Upper lobe of left lung (tissue), 6 donors: ENCODE results near the gene MSANTD1. TPM values are rescaled to one million over a fixed set of nuclear protein-coding genes. Genes with fewer than 3 reads are reported as not detected.

Source experiments
- ATAC-seq, 2 donors: fragments of 200-7000 bp; cut with Tn5 transposase; one replicate each; pipeline ENCODE4 v1.9.1; 2022; ENCODE audit warnings: mild to moderate bottlenecking in 2 of 2, moderate library complexity in 2 of 2; ENCODE audit not compliant: low FRiP score in 2 of 2
- DNase-seq, 2 donors: peaks; one replicate each; pipeline ENCODE4 v3.0.0-alpha.2; 2019 to 2020
- H3K27ac ChIP-seq, 4 donors: fragments of 200-600 bp; sonication (generic); one replicate each; pipeline ENCODE4 v1.5.1; 2016 to 2019
- H3K27me3 ChIP-seq, 4 donors: fragments of 200-600 bp; sonication (generic); one replicate each; pipeline ENCODE4 v1.5.1; 2017 to 2019
- H3K36me3 ChIP-seq, 4 donors: fragments of 200-600 bp; sonication (generic); one replicate each; pipeline ENCODE4 v1.5.1; 2016 to 2019
- H3K4me1 ChIP-seq, 4 donors: fragments of 200-600 bp; sonication (generic); one replicate each; pipeline ENCODE4 v1.5.1; 2018 to 2019
- H3K4me3 ChIP-seq, 4 donors: fragments of 200-600 bp; sonication (generic); one replicate each; pipeline ENCODE4 v1.5.1; 2017 to 2019; ENCODE audit warnings: mild to moderate bottlenecking in 2 of 4, moderate library complexity in 1 of 4
- H3K9me3 ChIP-seq, 4 donors: fragments of 200-600 bp; sonication (generic); one replicate each; pipeline ENCODE4 v1.5.1; 2018 to 2019
- CTCF ChIP-seq, 6 experiments: fragments of 450-650 bp in 4 of 6; fragments of 200-600 bp in 2 of 6; sonication (generic) in 2 of 6; IDR thresholded peaks; one replicate each; pipeline ENCODE4 v1.5.1; 2016 to 2019; ENCODE audit warnings: antibody characterized with exemption in 6 of 6
- EP300 ChIP-seq, 4 donors: sonication (generic); formaldehyde crosslinking; IDR thresholded peaks; one replicate each; pipeline ENCODE4 v1.5.1; 2017; ENCODE audit warnings: antibody characterized with exemption in 4 of 4, control low read depth in 2 of 4
- POLR2A ChIP-seq, 4 donors: fragments of 450-650 bp; IDR thresholded peaks; one replicate each; pipeline ENCODE4 v1.5.1; 2016 to 2017; ENCODE audit warnings: antibody characterized with exemption in 4 of 4, mild to moderate bottlenecking in 2 of 4
- POLR2AphosphoS5 ChIP-seq, 2 donors: sonication (generic); formaldehyde crosslinking; IDR thresholded peaks; one replicate each; pipeline ENCODE4 v1.5.1; 2017; ENCODE audit warnings: antibody characterized with exemption in 2 of 2
- WGBS, 2 donors: methylation state at CpG; one replicate each; pipeline ENCODE4 v1.1.5; 2017 to 2018; 5-methylcytosine and 5-hydroxymethylcytosine counted together
- total RNA-seq, 6 donors: library from RNA; depleted of rRNA in 4 of 6; stranded (reverse); fragments of >200 nt in 4 of 6; gene quantifications; one replicate each; pipeline versions ENCODE4 v1.1.0 to v1.2.1, GENCODE V29; 2016 to 2021
- donor health status: DM: no; HTN: no; CAD: no; lungs with moderate emphysema.
- donor health status: DM: no; HTN: yes; CAD: no; lungs with severe emphysema.

The MSANTD1 gene
- total RNA-seq, 6 donors from 2014 or later = 1.00 to 7.3 (median 1.8) TPM

- H3K4me3 ChIP-seq = no peak overlapping the region
- H3K27me3 ChIP-seq = no peaks in the 10 kb centered on the region
- H3K27ac ChIP-seq = no peak overlapping the region
- no peak for ATAC-seq
- no peak for TF ChIP-seq POLR2AphosphoS5 (IDR thresholded peaks at IDR 0.05)
- TF ChIP-seq EP300 (IDR thresholded peaks at IDR 0.05) = no peak
- TF ChIP-seq CTCF (IDR thresholded peaks at IDR 0.05) = no peak
- no peak for TF ChIP-seq POLR2A (IDR thresholded peaks at IDR 0.05)
- 67 to 87% methylated on average over 5 to 13 of the region's 13 CpGs for WGBS, 2 donors
- no peaks in the 10 kb centered on the region for H3K9me3 ChIP-seq
- H3K4me1 ChIP-seq = no peaks in the 10 kb centered on the region
- peak in 1 of 2 donors; percentile 40 for DNase-seq
- peaks cover 15 to 69% (median 51%) of the 10 kb centered on the region in 4 donors for H3K36me3 ChIP-seq
Measured at GRCh38 chr4:3240936-3241522, 7.9 kb upstream of the MSANTD1 start.

- H3K9me3 ChIP-seq = no peaks in the 10 kb centered on the region
- H3K4me3 ChIP-seq = no peak overlapping the region
- TF ChIP-seq POLR2A (IDR thresholded peaks at IDR 0.05) (no peak), CTCF (IDR thresholded peaks at IDR 0.05) (no peak), POLR2AphosphoS5 (IDR thresholded peaks at IDR 0.05) (no peak), EP300 (IDR thresholded peaks at IDR 0.05) (no peak)
- peaks cover 12 to 59% (median 44%) of the 10 kb centered on the region in 4 donors for H3K36me3 ChIP-seq
- H3K4me1 ChIP-seq = no peaks in the 10 kb centered on the region
- no peak overlapping the region for H3K27ac ChIP-seq
- DNase-seq = no peak
- WGBS, 2 donors = 65 to 78% methylated on average over 17 of the region's 17 CpGs
- H3K27me3 ChIP-seq = no peaks in the 10 kb centered on the region
- no peak for ATAC-seq
Measured at GRCh38 chr4:3241898-3242524, 6.9 kb upstream of the MSANTD1 start.

- DNase-seq (peak in 1 of 2 donors; percentile 28), ATAC-seq (no peak)
- no peak overlapping the region for H3K27ac ChIP-seq
- no peak for TF ChIP-seq POLR2AphosphoS5 (IDR thresholded peaks at IDR 0.05)
- TF ChIP-seq CTCF (IDR thresholded peaks at IDR 0.05) = no peak
- TF ChIP-seq POLR2A (IDR thresholded peaks at IDR 0.05) = no peak
- TF ChIP-seq EP300 (IDR thresholded peaks at IDR 0.05) = no peak
- no peak overlapping the region for H3K4me3 ChIP-seq
- no peaks in the 10 kb centered on the region for H3K9me3 ChIP-seq
- H3K36me3 ChIP-seq = peaks cover 12 to 48% (median 36%) of the 10 kb centered on the region in 4 donors
- H3K4me1 ChIP-seq = no peaks in the 10 kb centered on the region
- no peaks in the 10 kb centered on the region for H3K27me3 ChIP-seq
- WGBS, 2 donors = 87 to 88% methylated on average over 15 to 23 of the region's 23 CpGs
Measured at GRCh38 chr4:3243136-3243780, 5.7 kb upstream of the MSANTD1 start.

GRCh38 chr4:3244002-3244401 lies 5.0 kb upstream of the MSANTD1 start:
- DNase-seq = no peak
- WGBS, 2 donors = 42% methylated on average over 1 of the region's 1 CpG; no CpG with 5 or more reads in 1 of the 2 donors
- TF ChIP-seq POLR2A (IDR thresholded peaks at IDR 0.05) (no peak), EP300 (IDR thresholded peaks at IDR 0.05) (no peak), POLR2AphosphoS5 (IDR thresholded peaks at IDR 0.05) (no peak), CTCF (IDR thresholded peaks at IDR 0.05) (no peak)
- no peak overlapping the region for H3K4me3 ChIP-seq
- no peaks in the 10 kb centered on the region for H3K27me3 ChIP-seq
- H3K9me3 ChIP-seq = no peaks in the 10 kb centered on the region
- no peak for ATAC-seq
- no peak overlapping the region for H3K27ac ChIP-seq
- peaks cover 11 to 40% (median 29%) of the 10 kb centered on the region in 4 donors for H3K36me3 ChIP-seq
- H3K4me1 ChIP-seq = no peaks in the 10 kb centered on the region
